Smooth muscle cell (in vitro differentiated cells): ENCODE results near the gene ITPK1. TPM values are rescaled to one million over a fixed set of nuclear protein-coding genes. Genes with fewer than 3 reads are reported as not detected.

ENCODE experiments used
- DNase-seq: peaks from one replicate; lab custom pipeline; 2025; ENCODE audit not compliant: unreplicated experiment; lab: John Stamatoyannopoulos, UW
- H2AFZ ChIP-seq: fragments of 200-600 bp; sonication (generic); 2 replicates; pipeline ENCODE4 v1.6.0; 2016; ENCODE audit warnings: antibody characterized with exemption, low read depth, mild to moderate bottlenecking
- H3F3A ChIP-seq: fragments of 200-600 bp; sonication (generic); 2 replicates; pipeline ENCODE4 v1.6.0; 2017; ENCODE audit warnings: antibody characterized with exemption, low read depth
- H3K27ac ChIP-seq: fragments of 200-600 bp; sonication (generic); 2 replicates; pipeline ENCODE4 v1.5.1; 2016; ENCODE audit warnings: low read depth, mild to moderate bottlenecking
- H3K27me3 ChIP-seq: fragments of 200-600 bp; sonication (generic); 2 replicates; pipeline ENCODE4 v1.6.1; 2016; ENCODE audit warnings: low read depth, mild to moderate bottlenecking
- H3K36me3 ChIP-seq: fragments of 200-600 bp; sonication (generic); 2 replicates; pipeline ENCODE4 v1.5.1; 2016; ENCODE audit warnings: low read depth
- H3K4me1 ChIP-seq: fragments of 200-600 bp; sonication (generic); 2 replicates; pipeline ENCODE4 v1.5.1; 2016; ENCODE audit warnings: low read depth
- H3K4me2 ChIP-seq: fragments of 200-600 bp; sonication (generic); 2 replicates; pipeline ENCODE4 v1.6.0; 2016; ENCODE audit warnings: mild to moderate bottlenecking
- H3K4me3 ChIP-seq: fragments of 200-600 bp; sonication (generic); 2 replicates; pipeline ENCODE4 v1.5.1; 2016; ENCODE audit warnings: mild to moderate bottlenecking
- H3K79me2 ChIP-seq: fragments of 200-600 bp; sonication (generic); 2 replicates; pipeline ENCODE4 v1.6.0; 2016; ENCODE audit warnings: low read depth, mild to moderate bottlenecking
- H3K9ac ChIP-seq: fragments of 200-600 bp; sonication (generic); 2 replicates; pipeline ENCODE4 v1.6.0; 2016; ENCODE audit warnings: low read depth
- H3K9me3 ChIP-seq: fragments of 200-600 bp; sonication (generic); replicated peaks from 2 replicates; pipeline ENCODE4 v1.5.1; 2016; ENCODE audit warnings: low read depth
- H4K20me1 ChIP-seq: fragments of 200-600 bp; sonication (generic); 2 replicates; pipeline ENCODE4 v1.6.0; 2016; ENCODE audit warnings: low read depth
- WGBS: methylation state at CpG from one replicate; pipeline ENCODE4 v1.1.7; 2016; ENCODE audit warnings: low lambda C conversion rate; 5-methylcytosine and 5-hydroxymethylcytosine counted together
- polyA plus RNA-seq: library from polyadenylated mRNA; unstranded; fragments of >200 nt; fragmentation: Nextera tagmentation; extraction: Ambion mirVana; gene quantifications from 2 replicates; pipeline ENCODE4 v1.2.1, GENCODE V29; 2016
- total RNA-seq: library from RNA; depleted of rRNA; stranded (reverse); fragments of >200 nt; gene quantifications from 2 replicates; pipeline ENCODE4 v1.2.3, GENCODE V29; 2014
- TF ChIP-seq, protein P1 (sequence below): fragments of 200-600 bp; sonication (generic); IDR thresholded peaks from 2 replicates; pipeline ENCODE4 v1.5.1; 2017; ENCODE audit warnings: borderline replicate concordance, mild to moderate bottlenecking, antibody characterized with exemption; ENCODE audit not compliant: insufficient read depth, poor library complexity, severe bottlenecking

Gene ITPK1
- total and polyA plus RNA-seq, 2 experiments from 2014 or later, result 9.2 to 14.2 TPM

DNA sequence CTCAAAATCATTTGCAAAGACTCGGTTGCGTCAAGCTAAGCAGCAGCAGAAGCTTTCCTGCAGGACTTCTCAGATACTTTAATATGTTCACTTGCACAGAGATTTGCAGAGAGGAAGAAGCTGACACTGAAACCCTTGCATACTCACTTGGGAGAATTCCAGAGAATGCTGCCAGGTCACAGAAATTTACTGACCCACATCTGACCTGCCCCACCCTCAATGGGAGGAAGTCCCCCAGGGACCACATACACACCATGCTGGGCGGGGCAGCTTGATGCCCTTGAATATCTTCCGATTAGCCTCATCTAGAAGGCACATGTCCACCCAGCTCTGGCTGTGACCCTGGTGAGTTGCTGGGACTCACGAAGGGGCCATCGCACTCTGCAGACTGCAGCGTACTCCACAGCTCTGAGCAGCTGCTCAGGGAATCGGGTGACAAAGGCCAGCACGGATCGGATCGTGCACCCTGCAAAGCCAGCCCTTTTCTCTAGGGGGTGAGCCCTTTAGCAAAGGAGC lies 83.2 kb downstream of the ITPK1 start:
- no peaks in the 10 kb centered on the region for H3K36me3 ChIP-seq
- H3F3A ChIP-seq, result no peaks in the 10 kb centered on the region
- TF ChIP-seq, protein P1, sequence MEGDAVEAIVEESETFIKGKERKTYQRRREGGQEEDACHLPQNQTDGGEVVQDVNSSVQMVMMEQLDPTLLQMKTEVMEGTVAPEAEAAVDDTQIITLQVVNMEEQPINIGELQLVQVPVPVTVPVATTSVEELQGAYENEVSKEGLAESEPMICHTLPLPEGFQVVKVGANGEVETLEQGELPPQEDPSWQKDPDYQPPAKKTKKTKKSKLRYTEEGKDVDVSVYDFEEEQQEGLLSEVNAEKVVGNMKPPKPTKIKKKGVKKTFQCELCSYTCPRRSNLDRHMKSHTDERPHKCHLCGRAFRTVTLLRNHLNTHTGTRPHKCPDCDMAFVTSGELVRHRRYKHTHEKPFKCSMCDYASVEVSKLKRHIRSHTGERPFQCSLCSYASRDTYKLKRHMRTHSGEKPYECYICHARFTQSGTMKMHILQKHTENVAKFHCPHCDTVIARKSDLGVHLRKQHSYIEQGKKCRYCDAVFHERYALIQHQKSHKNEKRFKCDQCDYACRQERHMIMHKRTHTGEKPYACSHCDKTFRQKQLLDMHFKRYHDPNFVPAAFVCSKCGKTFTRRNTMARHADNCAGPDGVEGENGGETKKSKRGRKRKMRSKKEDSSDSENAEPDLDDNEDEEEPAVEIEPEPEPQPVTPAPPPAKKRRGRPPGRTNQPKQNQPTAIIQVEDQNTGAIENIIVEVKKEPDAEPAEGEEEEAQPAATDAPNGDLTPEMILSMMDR, result no peak
- no peak overlapping the region for H2AFZ ChIP-seq
- H3K4me1 ChIP-seq, result peaks cover 19% of the 10 kb centered on the region
- H3K27me3 ChIP-seq, result no peaks in the 10 kb centered on the region
- no peak overlapping the region for H3K4me2 ChIP-seq
- H3K4me3 ChIP-seq, result no peak overlapping the region
- no peak overlapping the region for H3K9ac ChIP-seq
- H3K9me3 ChIP-seq, result no peaks in the 10 kb centered on the region
- peaks cover 53% of the 10 kb centered on the region for H4K20me1 ChIP-seq
- no peak overlapping the region for H3K27ac ChIP-seq
- DNase-seq, result no peak
- 94% methylated on average over 11 of the region's 11 CpGs for WGBS
- no peaks in the 10 kb centered on the region for H3K79me2 ChIP-seq

DNA sequence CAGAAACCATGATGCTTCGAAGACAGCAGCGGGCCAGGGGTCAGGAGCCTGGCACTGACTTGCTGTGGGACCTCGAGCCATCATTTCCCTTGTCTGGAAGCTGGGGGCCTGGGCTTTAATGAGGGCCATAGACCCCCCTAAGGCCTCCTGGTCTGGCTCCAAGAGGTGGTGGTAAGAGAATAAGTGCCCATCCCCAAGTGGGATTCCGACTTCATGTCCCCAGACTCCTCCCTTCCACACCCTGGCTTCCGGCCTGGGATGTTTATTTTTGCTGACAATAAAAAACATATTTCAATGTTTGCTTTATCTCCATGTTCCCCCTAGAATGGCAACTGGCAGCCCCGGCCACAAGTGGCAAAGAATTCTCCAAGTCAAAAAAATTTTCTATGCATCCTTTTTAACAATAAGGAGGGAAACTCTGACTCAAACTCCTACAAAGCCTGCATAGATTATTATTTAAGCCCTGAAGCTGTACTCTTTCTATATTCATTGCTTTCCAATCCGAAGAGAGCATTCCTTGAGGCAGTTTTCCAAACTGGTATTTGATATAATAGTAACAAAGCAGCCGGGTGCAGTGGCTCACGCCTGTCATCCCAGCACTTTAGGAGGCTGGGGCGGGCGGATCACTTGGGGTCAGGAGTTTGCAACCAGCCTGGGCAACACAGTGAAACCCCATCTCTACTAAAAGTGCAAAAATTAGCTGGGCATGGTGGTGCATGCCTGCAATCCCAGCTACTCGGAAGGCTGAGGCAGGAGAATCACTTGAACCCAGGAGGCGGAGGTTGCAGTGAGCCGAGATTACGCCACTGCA lies 84.0 kb downstream of the ITPK1 start:
- Histone ChIP-seq H3K4me1 (peaks cover 12% of the 10 kb centered on the region), H3K9me3 (no peaks in the 10 kb centered on the region), H3K27me3 (no peaks in the 10 kb centered on the region), H3K27ac (no peak overlapping the region), H4K20me1 (peaks cover 50% of the 10 kb centered on the region), H3K4me2 (no peak overlapping the region), H3F3A (no peaks in the 10 kb centered on the region), H3K4me3 (no peak overlapping the region), H3K9ac (no peak overlapping the region), H3K36me3 (no peaks in the 10 kb centered on the region), H2AFZ (no peak overlapping the region), H3K79me2 (no peaks in the 10 kb centered on the region)
- no peak for DNase-seq
- TF ChIP-seq, protein P1, result no peak
- WGBS, result 89% methylated on average over 15 of the region's 15 CpGs

DNA sequence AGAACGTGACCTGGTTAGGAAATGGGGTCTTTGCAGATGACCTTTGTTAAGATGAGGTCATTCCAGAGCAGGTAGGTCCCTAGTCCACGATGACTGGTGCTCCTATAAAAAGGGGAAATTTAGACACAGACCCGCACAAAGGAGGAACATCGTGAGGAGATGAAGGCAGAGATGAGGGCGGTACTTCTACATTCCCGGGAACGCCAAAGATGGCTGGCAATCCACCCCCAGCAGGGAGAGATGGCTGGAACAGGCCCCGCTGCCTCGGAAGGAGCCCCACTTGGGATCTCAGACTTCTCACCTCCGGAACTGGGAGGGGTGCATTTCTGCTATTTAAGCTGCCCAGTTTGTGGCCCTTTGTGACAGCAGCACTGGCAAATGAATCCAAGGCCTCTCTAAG lies 85.0 kb downstream of the ITPK1 start:
- no peaks in the 10 kb centered on the region for H3K9me3 ChIP-seq
- no peaks in the 10 kb centered on the region for H3K79me2 ChIP-seq

More for the DNA sequence above, 85.0 kb downstream of the ITPK1 start:
- H4K20me1 ChIP-seq, result peaks cover 42% of the 10 kb centered on the region
- no peak overlapping the region for H3K4me2 ChIP-seq
- no peak overlapping the region for H2AFZ ChIP-seq
- H3K27me3 ChIP-seq, result no peaks in the 10 kb centered on the region
- no peak overlapping the region for H3K9ac ChIP-seq
- TF ChIP-seq, protein P1, result no peak
- WGBS, result 96% methylated on average over 10 of the region's 10 CpGs
- H3K4me1 ChIP-seq, result peaks cover 8% of the 10 kb centered on the region
- no peaks in the 10 kb centered on the region for H3K36me3 ChIP-seq
- H3F3A ChIP-seq, result no peaks in the 10 kb centered on the region
- no peak for DNase-seq
- no peak overlapping the region for H3K4me3 ChIP-seq
- no peak overlapping the region for H3K27ac ChIP-seq
